ENCODE measurements around the gene RFTN1. TPM values are rescaled to one million over a fixed set of nuclear protein-coding genes. Genes with fewer than 3 reads are reported as not detected.

The RFTN1 gene
- total and polyA plus RNA-seq, 2 donors (not counting 1 experiment from before 2014, with no cell fraction given) = 32.4 to 156 TPM

- Mint-ChIP-seq H3K4me3 (no peak overlapping the region), H3K27ac (no peak overlapping the region), H3K9me3 (ENCODE audit: insufficient read depth) (no peaks in the 10 kb centered on the region), H3K4me1 (peaks cover 2% of the 10 kb centered on the region), H3K27me3 (no peaks in the 10 kb centered on the region)
- no peak for DNase-seq
- ChIA-PET POLR2A (no interaction called here), CTCF (interaction anchor here (0.6 to 8.0 kb wide), 5 partner anchors 36 to 279 kb away, joined by 3 to 220 read pairs (median 27); partner anchors contain the start of gene RFTN1)
- TF ChIP-seq EZH2 (IDR thresholded peaks at IDR 0.05; ENCODE audit: borderline replicate concordance, insufficient read depth, low read depth, low read length, poor library complexity, severe bottlenecking) = no peak
- no peak for TF ChIP-seq CTCF (IDR thresholded peaks at IDR 0.05)
- H3K4me1 ChIP-seq (ENCODE audit: control insufficient read depth in 2 of 2, insufficient read depth in 2 of 2, low read length in 2 of 2) = peaks cover 0 to 3% of the 10 kb centered on the region in 2 donors
- no peak overlapping the region for H3K4me2 ChIP-seq (replicated peaks; ENCODE audit: low read depth, low read length, poor library complexity, severe bottlenecking)
- peaks cover 0 to 3% (median 0%) of the 10 kb centered on the region in 3 donors for H3K9me3 ChIP-seq (ENCODE audit: control extremely low read depth in 1 of 3, control insufficient read depth in 2 of 3, insufficient read depth in 1 of 3, low read length in 2 of 3)
- ATAC-seq (ENCODE audit: low read depth) = no peak
- no peaks in the 10 kb centered on the region for H3K27me3 ChIP-seq (replicated peaks in 1 of 4; ENCODE audit: control extremely low read depth in 1 of 4, control insufficient read depth in 3 of 4, insufficient read depth in 4 of 4, low read length in 3 of 4)
- intact Hi-C loops (cut with micrococcal nuclease) = no loop called here
- H4K20me1 ChIP-seq (ENCODE audit: control insufficient read depth, insufficient read depth, low read length, poor library complexity, severe bottlenecking) = no peaks in the 10 kb centered on the region
- H3K4me3 ChIP-seq (ENCODE audit: control extremely low read depth in 1 of 5, extremely low read depth in 1 of 5, insufficient read depth in 1 of 5, low read depth in 2 of 5, low read length in 4 of 5) = no peak overlapping the region
- no peak overlapping the region for H3K9ac ChIP-seq (ENCODE audit: low read length)
- H2AFZ ChIP-seq (ENCODE audit: insufficient read depth, low read depth, low read length, poor library complexity, severe bottlenecking) = no peak overlapping the region
- H3K79me2 ChIP-seq (ENCODE audit: control insufficient read depth, insufficient read depth, low read length) = no peaks in the 10 kb centered on the region
- no peak overlapping the region for H3K27ac ChIP-seq (ENCODE audit: low read length in 2 of 2)
- H3K36me3 ChIP-seq (replicated peaks in 1 of 2; ENCODE audit: control extremely low read depth in 1 of 2, control insufficient read depth in 1 of 2, extremely low read depth in 1 of 2, insufficient read depth in 2 of 2, low read length in 1 of 2) = no peaks in the 10 kb centered on the region
- WGBS (ENCODE audit: insufficient coverage) = 100% methylated on average over 1 of the region's 4 CpGs
These were observed 35.2 kb upstream of the RFTN1 start for GRCh38 chr3:16548721-16549120.

GRCh38 chr3:16547561-16548357 is 34.3 kb upstream of the RFTN1 start:
- no peaks in the 10 kb centered on the region for H4K20me1 ChIP-seq (ENCODE audit: control insufficient read depth, insufficient read depth, low read length, poor library complexity, severe bottlenecking)
- peaks cover 0 to 3% (median 0%) of the 10 kb centered on the region in 4 experiments for H3K27me3 ChIP-seq (replicated peaks in 1 of 4; ENCODE audit: control extremely low read depth in 1 of 4, control insufficient read depth in 3 of 4, insufficient read depth in 4 of 4, low read length in 3 of 4)
- Mint-ChIP-seq H3K9me3 (ENCODE audit: insufficient read depth) (no peaks in the 10 kb centered on the region), H3K27me3 (no peaks in the 10 kb centered on the region), H3K4me1 (peaks cover 2% of the 10 kb centered on the region), H3K27ac (peak overlapping the region; percentile 8), H3K4me3 (no peak overlapping the region)
- no peak overlapping the region for H3K9ac ChIP-seq (ENCODE audit: low read length)
- H2AFZ ChIP-seq (ENCODE audit: insufficient read depth, low read depth, low read length, poor library complexity, severe bottlenecking) = no peak overlapping the region
- ATAC-seq (ENCODE audit: low read depth) (no peak), DNase-seq (no peak)
- no peak for TF ChIP-seq EZH2 (IDR thresholded peaks at IDR 0.05; ENCODE audit: borderline replicate concordance, insufficient read depth, low read depth, low read length, poor library complexity, severe bottlenecking)
- TF ChIP-seq CTCF (IDR thresholded peaks at IDR 0.05) = no peak
- H3K4me2 ChIP-seq (replicated peaks; ENCODE audit: low read depth, low read length, poor library complexity, severe bottlenecking) = no peak overlapping the region
- no peaks in the 10 kb centered on the region for H3K36me3 ChIP-seq (replicated peaks in 1 of 2; ENCODE audit: control extremely low read depth in 1 of 2, control insufficient read depth in 1 of 2, extremely low read depth in 1 of 2, insufficient read depth in 2 of 2, low read length in 1 of 2)
- intact Hi-C loops (cut with micrococcal nuclease) = no loop called here
- ChIA-PET CTCF (interaction anchor here (0.6 to 2.5 kb wide), 6 partner anchors 10 to 279 kb away, joined by 3 to 27 read pairs (median 3); no protein-coding TSS in a partner anchor), POLR2A (no interaction called here)
- no peak overlapping the region for H3K27ac ChIP-seq (ENCODE audit: low read length in 2 of 2)
- peaks cover 0 to 3% (median 0%) of the 10 kb centered on the region in 3 donors for H3K9me3 ChIP-seq (ENCODE audit: control extremely low read depth in 1 of 3, control insufficient read depth in 2 of 3, insufficient read depth in 1 of 3, low read length in 2 of 3)
- no peak overlapping the region for H3K4me3 ChIP-seq (ENCODE audit: control extremely low read depth in 1 of 5, extremely low read depth in 1 of 5, insufficient read depth in 1 of 5, low read depth in 2 of 5, low read length in 4 of 5)
- H3K79me2 ChIP-seq (ENCODE audit: control insufficient read depth, insufficient read depth, low read length) = no peaks in the 10 kb centered on the region
- 81% methylated on average over 2 of the region's 4 CpGs for WGBS (ENCODE audit: insufficient coverage)
- H3K4me1 ChIP-seq (ENCODE audit: control insufficient read depth in 2 of 2, insufficient read depth in 2 of 2, low read length in 2 of 2) = peaks cover 0 to 3% of the 10 kb centered on the region in 2 donors
